Neuron (in vitro differentiated cells): ENCODE results near the gene ETFA.
A peak's percentile ranks its signal among the peaks of the same experiment; 100 is the strongest.

Experiments
- H2AFZ ChIP-seq: one replicate; pipeline ENCODE4 v1.6.1; 2013; ENCODE audit warnings: low read depth, mild to moderate bottlenecking, inconsistent platforms, low read length, moderate library complexity
- H3K27me3 ChIP-seq: one replicate; pipeline ENCODE4 v1.6.1; 2013; ENCODE audit warnings: low read length; ENCODE audit not compliant: insufficient read depth
- H3K36me3 ChIP-seq: one replicate; pipeline ENCODE4 v1.6.1; 2013; ENCODE audit warnings: low read length; ENCODE audit not compliant: insufficient read depth
- H3K4me1 ChIP-seq: one replicate; pipeline ENCODE4 v1.6.1; 2013; ENCODE audit warnings: low read length; ENCODE audit not compliant: insufficient read depth
- H3K4me3 ChIP-seq: 2 replicates; pipeline ENCODE4 v1.5.1; 2013; ENCODE audit warnings: mild to moderate bottlenecking, low read length, moderate library complexity
- H3K9me3 ChIP-seq: one replicate; pipeline ENCODE4 v1.6.1; 2013; ENCODE audit warnings: low read length

The ETFA gene

DNA sequence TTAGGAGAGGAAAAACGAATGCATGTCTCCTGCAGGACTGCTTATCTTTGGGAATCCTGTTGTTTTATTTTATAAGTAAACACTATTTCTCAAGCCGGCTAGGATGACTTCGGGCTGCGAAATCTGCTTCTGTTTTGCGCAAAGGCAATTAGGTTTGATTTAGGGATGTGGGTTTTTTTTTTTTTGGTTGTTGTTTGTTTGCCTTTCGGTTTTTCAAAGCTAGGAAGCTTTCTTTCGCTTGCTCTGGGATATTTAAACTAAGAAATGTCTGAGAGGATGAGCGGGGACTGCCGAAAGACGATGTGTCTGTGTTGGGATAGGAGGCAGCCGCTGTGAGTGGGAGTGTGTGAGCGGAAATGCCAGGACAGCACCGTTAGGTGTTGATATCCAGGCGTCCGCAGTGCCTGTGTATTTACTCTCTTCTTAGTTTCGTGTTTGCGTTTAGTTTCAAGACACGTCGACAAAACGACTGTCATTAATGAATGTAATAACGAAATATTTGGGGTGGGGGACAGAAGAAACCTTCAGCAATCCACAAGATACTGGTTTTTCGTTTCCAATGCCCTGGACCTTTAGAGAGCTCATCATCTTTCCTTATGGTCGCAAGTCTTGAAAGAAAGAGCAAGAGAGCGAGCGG, 25.9 kb upstream of the ETFA start:
- Histone ChIP-seq H3K9me3 (no peaks in the 10 kb centered on the region), H3K4me1 (peaks cover 59% of the 10 kb centered on the region), H2AFZ (peak overlapping the region; percentile 66), H3K27me3 (peaks cover 73% of the 10 kb centered on the region), H3K36me3 (no peaks in the 10 kb centered on the region), H3K4me3 (peak overlapping the region; percentile 69)

DNA sequence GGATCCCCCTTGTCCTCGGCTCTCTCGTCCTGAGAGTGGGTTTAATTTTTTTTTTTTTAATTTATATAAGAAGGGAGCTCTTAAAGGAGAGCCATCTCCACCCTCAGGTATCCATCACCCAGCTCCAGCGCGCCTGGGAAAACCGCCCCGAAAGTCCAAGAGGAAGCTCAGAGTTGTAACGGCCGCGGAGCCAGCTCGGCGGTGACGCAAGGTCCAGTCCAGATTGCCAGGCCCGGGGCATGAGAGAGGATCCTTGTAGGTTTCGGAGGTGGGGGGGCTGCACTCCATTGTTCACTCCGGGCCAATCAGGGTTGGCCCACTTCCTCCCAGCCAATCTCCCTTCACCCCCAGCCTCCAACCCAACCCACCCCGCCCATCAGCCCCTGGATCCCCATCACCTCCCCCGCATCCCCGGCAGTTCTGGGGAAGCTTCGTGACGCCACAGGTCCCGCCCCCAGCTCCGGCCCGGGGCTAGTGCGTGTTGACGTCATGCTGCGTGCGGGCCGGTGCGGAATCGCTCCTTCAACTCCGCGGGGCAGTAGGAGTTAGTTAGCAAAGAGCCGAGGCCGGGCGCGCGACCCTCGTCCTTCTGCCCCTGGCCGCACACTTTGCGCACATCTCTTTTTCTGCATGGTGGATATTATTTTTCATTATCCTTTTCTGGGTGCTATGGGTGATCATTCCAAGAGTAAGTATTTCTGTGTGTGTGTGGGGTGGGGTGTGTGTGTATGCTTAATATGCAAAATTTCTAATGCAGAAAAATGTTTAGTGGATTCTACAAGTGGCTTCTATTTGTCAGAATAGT, 25.2 kb upstream of the ETFA start, which contains the start of gene ISL2:
Gene ISL2, plus strand, starts transcription at position 520 of the 805 bp plus-strand sequence. Its CDS starts 111 bp downstream, at position 631.
- H3K4me3 ChIP-seq: peak within 1 kb of the TSS; percentile 69
- H3K4me1 ChIP-seq: peaks cover 54% of the 10 kb centered on the region
- no peaks in the 10 kb centered on the region for H3K9me3 ChIP-seq
- H2AFZ ChIP-seq: peak within 1 kb of the TSS; percentile 66
- H3K36me3 ChIP-seq: no peaks in the 10 kb centered on the region
- peaks cover 65% of the 10 kb centered on the region for H3K27me3 ChIP-seq

DNA sequence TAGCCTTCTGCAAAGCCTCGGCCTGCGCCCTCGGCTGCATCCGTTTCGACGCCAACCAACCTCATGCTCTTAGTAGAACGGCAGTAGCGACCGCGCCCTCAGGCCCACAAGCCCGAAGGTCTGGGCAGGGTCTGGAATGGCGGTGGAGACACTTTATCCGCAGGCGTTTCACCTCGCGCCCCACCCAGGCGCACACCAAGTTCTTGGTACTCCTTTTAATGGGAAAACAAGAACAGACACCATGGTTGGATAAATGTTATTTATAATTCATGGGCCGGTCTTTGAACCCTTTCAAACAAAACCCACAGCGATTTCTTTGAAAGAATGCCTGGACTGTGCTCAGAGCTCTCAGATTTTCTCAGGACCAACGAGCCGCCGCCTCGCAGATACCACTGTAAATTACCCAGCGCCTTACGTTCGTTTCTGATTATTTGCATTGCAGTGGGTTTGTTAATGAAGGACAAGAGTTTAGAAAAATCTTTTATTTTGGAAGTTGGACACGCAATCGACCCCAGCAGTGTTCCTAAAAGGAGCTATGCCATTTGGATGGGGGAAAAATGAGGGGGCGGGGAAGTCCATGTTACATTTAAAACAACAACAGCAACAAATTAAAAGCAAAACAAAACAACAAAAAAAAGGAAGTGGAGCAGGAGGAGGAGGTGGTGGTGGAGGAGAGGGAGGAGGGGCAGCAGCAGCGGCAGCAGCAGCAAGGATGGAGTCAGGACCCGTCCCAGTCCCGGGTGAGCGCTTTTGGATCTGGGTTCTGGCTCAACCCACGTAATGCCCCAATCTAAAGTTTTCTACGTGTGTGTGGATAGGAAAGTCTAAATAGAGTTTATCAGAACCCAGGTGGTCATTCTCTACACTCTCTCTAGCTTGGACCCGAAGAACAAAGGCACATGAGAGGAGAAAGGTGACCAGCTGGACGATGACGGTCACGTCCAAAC, 24.3 kb upstream of the ETFA start:
- H3K4me3 ChIP-seq: peak overlapping the region; percentile 69
- H3K4me1 ChIP-seq: peaks cover 47% of the 10 kb centered on the region
- H2AFZ ChIP-seq: peak overlapping the region; percentile 37
- peaks cover 58% of the 10 kb centered on the region for H3K27me3 ChIP-seq
- H3K9me3 ChIP-seq: no peaks in the 10 kb centered on the region
- no peaks in the 10 kb centered on the region for H3K36me3 ChIP-seq

DNA sequence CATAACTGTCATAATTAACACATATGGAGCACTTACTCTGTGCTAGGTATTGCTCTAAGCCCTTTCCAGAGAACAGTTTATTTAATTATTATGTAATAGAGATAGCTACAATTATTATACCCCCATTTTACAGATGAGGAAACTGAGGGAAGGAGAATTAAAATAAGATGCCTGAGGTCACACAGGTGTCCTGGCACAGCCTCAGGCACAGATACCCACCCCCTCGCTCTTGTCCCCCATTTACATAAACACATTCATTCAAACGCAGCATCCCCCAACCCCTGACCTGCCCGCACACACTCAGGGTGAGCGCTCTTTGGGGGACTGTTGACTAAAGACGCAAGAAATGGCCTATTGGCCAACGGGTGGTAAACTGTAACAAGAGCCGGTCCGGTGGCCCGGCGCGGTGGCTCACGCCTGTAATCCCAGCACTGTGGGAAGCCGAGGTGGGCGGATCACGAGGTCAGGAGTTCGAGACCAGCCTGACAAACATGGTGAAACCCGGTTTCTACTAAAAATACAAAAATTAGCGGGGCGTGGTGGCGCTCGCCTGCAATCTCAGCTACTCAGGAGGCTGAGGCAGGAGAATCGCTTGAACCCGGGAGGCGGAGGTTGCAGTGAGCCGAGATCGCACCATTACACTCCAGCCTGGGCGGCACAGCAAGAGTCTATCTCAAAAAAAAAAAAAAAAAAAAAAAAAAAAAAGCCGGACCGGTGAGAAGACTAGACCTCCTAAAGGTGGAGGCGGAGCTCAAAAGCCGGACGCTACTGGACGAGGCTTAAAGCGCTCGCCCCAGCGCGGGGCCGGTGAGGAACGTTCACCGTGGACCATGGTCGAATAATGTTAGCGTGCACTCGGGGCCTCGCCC, 23.4 kb upstream of the ETFA start:
- peaks cover 38% of the 10 kb centered on the region for H3K4me1 ChIP-seq
- no peaks in the 10 kb centered on the region for H3K9me3 ChIP-seq
- H3K27me3 ChIP-seq: peaks cover 51% of the 10 kb centered on the region
- H2AFZ ChIP-seq: no peak overlapping the region
- no peaks in the 10 kb centered on the region for H3K36me3 ChIP-seq
- H3K4me3 ChIP-seq: peak overlapping the region; percentile 69

DNA sequence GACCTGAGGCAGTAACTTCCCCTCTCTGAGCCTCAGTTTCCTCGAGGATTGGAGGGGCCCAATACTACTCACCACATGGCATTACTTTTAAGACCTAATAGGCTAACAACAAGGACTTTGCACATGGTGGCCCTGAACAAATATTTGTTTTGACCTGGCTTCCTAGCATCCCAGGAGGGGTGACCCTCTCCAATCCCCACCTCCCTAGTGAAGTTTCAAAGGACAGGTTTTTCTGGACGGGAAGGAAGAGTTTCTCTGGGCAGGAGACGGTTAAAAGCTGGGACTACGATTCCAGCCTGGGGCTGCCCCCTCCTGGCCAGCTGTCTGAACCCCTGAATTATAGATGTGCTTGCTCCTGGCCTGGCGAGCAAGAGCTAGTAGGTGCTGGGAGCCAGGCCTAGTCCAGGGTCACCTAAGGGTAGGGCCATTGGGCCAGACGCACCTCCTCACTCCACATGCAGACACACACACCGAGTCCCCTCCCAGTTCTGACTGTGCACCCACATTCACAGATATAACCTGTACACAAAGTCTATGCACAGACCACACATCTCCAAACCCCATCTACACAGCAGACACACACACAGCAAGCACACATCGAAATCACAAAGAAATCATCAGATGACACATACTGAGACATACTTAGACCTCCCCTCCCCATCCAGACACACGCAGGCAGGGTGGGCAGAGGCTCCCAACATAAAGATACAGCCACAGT, 22.6 kb upstream of the ETFA start:
- Histone ChIP-seq H3K27me3 (peaks cover 46% of the 10 kb centered on the region), H3K9me3 (no peaks in the 10 kb centered on the region), H3K4me1 (peaks cover 31% of the 10 kb centered on the region), H2AFZ (no peak overlapping the region), H3K36me3 (no peaks in the 10 kb centered on the region), H3K4me3 (no peak overlapping the region)

DNA sequence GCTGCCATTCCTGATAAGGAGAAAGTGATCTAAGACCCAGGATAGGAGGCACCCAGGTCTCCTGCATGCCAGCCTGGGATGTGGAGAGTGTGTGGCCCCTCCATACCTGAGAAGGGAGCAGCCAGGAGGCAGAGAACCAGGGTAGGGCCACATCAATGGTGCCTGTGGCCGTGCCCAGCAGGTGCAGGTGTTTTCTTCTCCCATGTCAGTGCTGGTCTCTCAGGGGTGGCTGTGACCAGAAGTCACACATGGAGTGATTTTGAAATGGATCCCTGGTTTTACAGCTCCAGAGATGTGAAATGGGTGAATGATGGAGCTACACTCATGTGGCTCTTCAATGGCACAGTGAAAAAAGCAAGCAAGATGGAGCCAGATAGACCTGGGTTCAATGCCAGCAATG, 22.0 kb upstream of the ETFA start:
- Histone ChIP-seq H3K27me3 (peaks cover 43% of the 10 kb centered on the region), H3K4me3 (no peak overlapping the region), H2AFZ (no peak overlapping the region), H3K4me1 (peaks cover 26% of the 10 kb centered on the region), H3K36me3 (no peaks in the 10 kb centered on the region), H3K9me3 (no peaks in the 10 kb centered on the region)

DNA sequence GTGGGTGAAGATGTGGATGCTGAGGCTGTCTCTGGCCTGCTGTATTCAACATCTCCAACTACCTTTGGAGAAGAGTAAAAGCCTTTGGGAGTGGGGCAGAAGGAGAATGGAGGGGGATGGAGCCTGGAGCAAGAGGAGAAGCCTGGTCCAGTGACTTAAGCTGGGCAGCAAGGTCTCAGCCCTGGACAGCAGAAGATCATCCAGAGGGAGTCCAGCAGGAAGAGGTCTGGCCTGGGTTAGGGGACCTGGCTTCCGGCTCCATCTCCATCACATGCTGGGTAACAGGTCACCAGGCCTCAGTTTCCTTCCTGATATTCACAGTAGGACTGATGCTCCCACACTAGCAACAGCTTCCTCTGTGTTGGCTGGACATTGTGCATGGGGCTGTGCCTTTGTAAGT, 21.5 kb upstream of the ETFA start:
- peaks cover 42% of the 10 kb centered on the region for H3K27me3 ChIP-seq
- no peaks in the 10 kb centered on the region for H3K36me3 ChIP-seq
- H3K4me1 ChIP-seq: peaks cover 21% of the 10 kb centered on the region
- H3K4me3 ChIP-seq: no peak overlapping the region
- no peaks in the 10 kb centered on the region for H3K9me3 ChIP-seq
- H2AFZ ChIP-seq: no peak overlapping the region

DNA sequence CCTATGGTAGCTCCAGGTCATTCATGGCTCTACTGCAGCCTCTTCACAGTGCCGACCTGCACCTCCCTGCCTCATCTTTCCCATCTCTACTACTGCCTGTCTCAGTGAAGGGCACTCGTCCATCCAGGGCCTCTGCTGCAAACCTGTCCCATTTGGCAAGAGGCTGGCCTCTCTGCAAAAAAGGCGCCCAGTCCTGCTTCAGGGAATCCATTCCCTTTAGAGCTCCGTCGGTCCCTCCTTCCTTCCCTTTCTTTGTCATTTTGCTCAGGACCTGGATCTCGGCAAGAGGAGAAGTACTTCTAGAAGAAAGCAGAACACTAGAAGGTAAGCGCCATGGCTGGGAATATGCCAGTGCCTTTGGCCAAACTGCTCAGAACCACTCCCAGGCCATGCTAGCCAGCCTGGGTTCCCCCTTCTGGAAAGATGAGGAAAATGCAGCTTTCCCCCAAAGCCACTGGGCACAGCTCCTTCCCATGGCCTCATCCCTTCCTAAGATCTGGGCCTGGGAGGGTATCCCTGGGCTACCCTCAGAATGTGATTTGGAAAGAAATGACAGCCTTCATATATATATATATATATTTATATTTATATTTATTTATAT, 18.9 kb upstream of the ETFA start:
- no peaks in the 10 kb centered on the region for H3K9me3 ChIP-seq
- H2AFZ ChIP-seq: no peak overlapping the region
- no peaks in the 10 kb centered on the region for H3K36me3 ChIP-seq
- no peak overlapping the region for H3K4me3 ChIP-seq
- H3K4me1 ChIP-seq: peaks cover 2% of the 10 kb centered on the region
- peaks cover 31% of the 10 kb centered on the region for H3K27me3 ChIP-seq

DNA sequence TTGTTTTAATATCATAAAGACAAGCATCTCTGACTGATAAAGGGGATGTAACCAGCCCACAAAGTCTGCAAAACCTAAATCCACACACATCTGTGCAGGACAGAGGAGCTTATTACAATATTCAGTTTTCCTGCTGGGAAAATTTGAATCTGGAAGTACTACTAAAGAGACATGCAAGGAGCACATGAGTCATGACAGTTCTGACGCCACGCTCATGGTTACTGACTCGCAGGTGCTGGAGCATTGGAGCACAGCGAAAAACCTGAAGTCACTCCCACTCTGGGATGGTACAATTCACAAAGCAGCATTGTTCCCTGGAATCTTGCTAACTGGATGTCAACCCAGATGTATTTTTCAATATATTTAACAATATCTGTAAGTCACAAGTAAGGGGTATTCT, 17.7 kb upstream of the ETFA start:
- H3K4me3 ChIP-seq: no peak overlapping the region
- peaks cover 23% of the 10 kb centered on the region for H3K27me3 ChIP-seq

DNA sequence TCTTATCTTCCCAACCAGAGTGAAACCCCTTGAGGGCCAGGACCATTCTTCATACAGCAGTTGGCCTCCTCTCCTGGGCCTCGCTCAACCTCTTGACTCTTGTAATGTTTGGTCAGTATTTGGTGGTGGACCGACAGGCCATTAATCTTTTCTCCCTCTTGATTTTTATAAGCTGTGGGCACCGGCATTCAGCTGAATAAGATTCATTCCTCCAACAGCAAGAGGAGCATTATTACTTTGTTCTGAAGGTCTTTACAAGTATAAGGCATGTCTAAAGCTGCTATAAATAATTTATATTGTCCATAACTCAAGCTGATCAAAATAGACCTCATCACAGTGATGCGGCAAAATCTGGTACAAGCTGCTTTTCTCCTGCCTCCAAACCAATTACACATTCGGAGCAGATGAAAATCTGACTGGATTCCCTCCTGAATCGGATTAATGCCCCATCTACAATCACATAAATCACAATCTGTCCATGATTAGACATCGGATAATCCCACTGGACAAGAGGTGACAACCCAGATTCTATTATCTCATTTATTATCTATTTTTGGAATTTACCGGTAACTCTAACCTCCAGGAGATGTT, 16.9 kb upstream of the ETFA start:
- Histone ChIP-seq H2AFZ (no peak overlapping the region), H3K9me3 (no peaks in the 10 kb centered on the region), H3K36me3 (no peaks in the 10 kb centered on the region), H3K4me1 (no peaks in the 10 kb centered on the region), H3K27me3 (peaks cover 17% of the 10 kb centered on the region), H3K4me3 (no peak overlapping the region)

More for the DNA sequence above, 17.7 kb upstream of the ETFA start:
- Histone ChIP-seq H3K36me3 (no peaks in the 10 kb centered on the region), H3K9me3 (no peaks in the 10 kb centered on the region), H3K4me1 (no peaks in the 10 kb centered on the region), H2AFZ (no peak overlapping the region)
